T-helper 2 cell treated with Interferon-gamma antibody and Interleukin-4, amounts not matched to agents 5 μg/mL and 100 μg/mL, for 36 hours (primary cell): ENCODE data around the gene ZNF740.

Source experiments
- DNase-seq: peaks from one replicate; pipeline ENCODE4 v3.0.0; 2021; ENCODE audit warnings: low spot score
- H3K27ac Mint-ChIP-seq: one replicate; pipeline ENCODE4 v1.8.0; 2021; ENCODE audit warnings: mild to moderate bottlenecking, mixed read lengths
- H3K27me3 Mint-ChIP-seq: one replicate; pipeline ENCODE4 v1.8.0; 2021; ENCODE audit warnings: low read depth, mixed read lengths
- H3K36me3 Mint-ChIP-seq: one replicate; pipeline ENCODE4 v1.8.0; 2021; ENCODE audit warnings: low read depth, mixed read lengths
- H3K4me1 Mint-ChIP-seq: one replicate; pipeline ENCODE4 v1.8.0; 2021; ENCODE audit warnings: low read depth, mixed read lengths
- H3K4me3 Mint-ChIP-seq: one replicate; pipeline ENCODE4 v1.8.0; 2022; ENCODE audit warnings: mild to moderate bottlenecking, moderate library complexity, mixed read lengths
- H3K9me3 Mint-ChIP-seq: one replicate; pipeline ENCODE4 v1.8.0; 2021; ENCODE audit warnings: mixed read lengths

The ZNF740 gene

DNA sequence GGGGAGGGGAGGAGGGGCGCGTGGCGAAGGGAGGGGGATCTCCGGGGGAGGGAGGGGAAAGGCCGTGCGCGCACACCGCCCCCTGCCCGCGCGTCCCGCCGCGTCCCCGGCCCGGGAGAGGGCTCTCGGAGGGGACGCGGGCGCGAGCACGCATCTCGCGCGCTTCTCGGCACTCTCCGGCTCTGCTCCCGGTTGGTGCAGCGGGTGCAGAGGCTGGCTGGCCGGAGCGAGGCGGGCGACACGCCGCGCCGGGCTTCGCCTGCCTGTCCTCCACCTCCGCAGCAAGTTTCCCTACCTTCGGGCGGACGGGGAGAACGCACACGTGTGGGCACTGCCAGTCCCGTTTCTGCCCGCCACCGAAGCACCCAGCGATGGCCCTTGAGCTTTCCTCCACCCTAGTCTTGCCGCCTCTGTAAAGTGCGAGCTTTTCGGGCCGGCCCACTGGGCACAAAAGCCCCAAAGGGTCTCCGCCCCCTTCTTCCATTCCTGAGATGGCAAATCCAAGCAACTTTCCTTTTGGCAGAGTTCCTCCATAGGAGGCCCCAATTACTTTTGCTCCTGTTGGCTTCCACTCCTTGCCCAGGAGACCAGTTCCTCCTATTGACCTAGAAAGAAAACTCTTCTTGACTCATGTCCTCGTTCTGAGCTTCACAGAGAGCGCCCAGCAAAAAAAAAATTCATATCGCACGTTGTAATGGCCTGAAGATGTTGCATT, 566 bp downstream of the ZNF740 start:
- H3K9me3 Mint-ChIP-seq, result no peaks in the 10 kb centered on the region
- peak overlapping the region; percentile 89 for H3K27ac Mint-ChIP-seq
- peaks cover 36% of the 10 kb centered on the region for H3K4me1 Mint-ChIP-seq
- H3K36me3 Mint-ChIP-seq, result peaks cover 38% of the 10 kb centered on the region
- no peaks in the 10 kb centered on the region for H3K27me3 Mint-ChIP-seq
- peak; percentile 81 for DNase-seq
- peak overlapping the region; percentile 88 for H3K4me3 Mint-ChIP-seq

DNA sequence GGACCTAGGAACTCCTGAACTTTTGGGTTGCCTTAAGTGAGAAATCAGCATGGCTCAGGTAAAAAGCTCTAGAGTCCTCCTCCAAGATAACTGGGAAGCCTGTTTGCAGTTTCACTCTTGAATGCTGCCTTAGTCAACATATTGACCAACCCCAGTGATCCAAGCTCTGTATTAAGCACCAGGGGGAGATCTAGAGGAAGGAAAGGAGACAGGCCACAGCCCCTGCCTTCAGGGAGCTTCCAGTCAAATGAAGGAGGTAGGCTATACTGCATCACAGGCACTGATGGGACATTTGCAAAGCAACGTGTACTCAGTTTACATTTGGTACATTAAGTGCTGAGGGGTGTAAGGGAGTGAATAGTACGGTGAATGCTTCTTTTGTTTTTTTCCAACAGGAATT, 1.4 kb downstream of the ZNF740 start:
- peaks cover 38% of the 10 kb centered on the region for H3K4me1 Mint-ChIP-seq
- H3K9me3 Mint-ChIP-seq, result no peaks in the 10 kb centered on the region
- peaks cover 46% of the 10 kb centered on the region for H3K36me3 Mint-ChIP-seq
- peak overlapping the region; percentile 89 for H3K27ac Mint-ChIP-seq
- DNase-seq, result no peak
- H3K4me3 Mint-ChIP-seq, result peak overlapping the region; percentile 88
- no peaks in the 10 kb centered on the region for H3K27me3 Mint-ChIP-seq

DNA sequence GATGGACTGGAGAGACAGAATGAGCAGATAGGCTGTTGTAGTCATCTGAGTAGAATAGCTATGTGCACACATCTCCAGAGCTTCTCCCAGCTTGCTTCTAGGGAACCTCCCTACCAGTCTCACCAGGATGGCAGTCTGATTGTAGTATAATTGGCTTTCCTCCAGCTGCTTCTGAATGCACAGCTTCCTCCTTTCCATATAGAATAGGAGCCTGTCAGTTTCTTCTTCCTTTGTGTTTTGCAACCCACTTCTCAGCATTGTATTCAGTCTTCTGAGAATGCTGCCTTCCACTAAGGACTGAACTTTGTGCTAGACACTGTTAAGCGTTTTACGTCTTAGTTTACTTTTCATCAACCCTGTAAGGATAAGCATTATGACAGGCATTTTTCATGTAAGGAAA, 2.4 kb downstream of the ZNF740 start:
- peaks cover 55% of the 10 kb centered on the region for H3K36me3 Mint-ChIP-seq
- H3K4me3 Mint-ChIP-seq, result peak overlapping the region; percentile 88
- H3K27ac Mint-ChIP-seq, result no peak overlapping the region
- H3K4me1 Mint-ChIP-seq, result peaks cover 40% of the 10 kb centered on the region
- H3K27me3 Mint-ChIP-seq, result no peaks in the 10 kb centered on the region
- no peak for DNase-seq
- no peaks in the 10 kb centered on the region for H3K9me3 Mint-ChIP-seq

DNA sequence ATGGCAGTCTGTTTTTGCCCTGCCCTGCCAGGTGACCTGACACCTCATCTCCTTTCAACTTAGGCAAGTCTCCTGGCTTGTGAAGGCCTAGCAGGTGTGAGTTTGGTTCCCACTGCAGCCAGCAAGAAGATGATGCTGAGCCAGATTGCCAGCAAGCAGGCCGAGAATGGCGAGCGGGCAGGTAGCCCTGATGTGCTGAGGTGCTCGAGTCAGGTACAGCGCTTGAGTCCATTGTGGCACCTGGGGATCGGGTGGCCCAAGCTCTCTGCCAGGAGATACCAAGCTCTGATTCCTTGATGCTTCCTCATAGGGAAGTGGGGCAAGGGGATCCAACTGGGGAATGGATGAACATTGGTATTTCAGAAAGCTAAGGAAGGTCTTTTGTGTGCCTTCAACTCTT, 4.3 kb downstream of the ZNF740 start:
- no peak for DNase-seq
- H3K9me3 Mint-ChIP-seq, result no peaks in the 10 kb centered on the region
- H3K4me3 Mint-ChIP-seq, result no peak overlapping the region
- H3K4me1 Mint-ChIP-seq, result peaks cover 32% of the 10 kb centered on the region
- H3K36me3 Mint-ChIP-seq, result peaks cover 71% of the 10 kb centered on the region
- H3K27ac Mint-ChIP-seq, result no peak overlapping the region
- no peaks in the 10 kb centered on the region for H3K27me3 Mint-ChIP-seq

DNA sequence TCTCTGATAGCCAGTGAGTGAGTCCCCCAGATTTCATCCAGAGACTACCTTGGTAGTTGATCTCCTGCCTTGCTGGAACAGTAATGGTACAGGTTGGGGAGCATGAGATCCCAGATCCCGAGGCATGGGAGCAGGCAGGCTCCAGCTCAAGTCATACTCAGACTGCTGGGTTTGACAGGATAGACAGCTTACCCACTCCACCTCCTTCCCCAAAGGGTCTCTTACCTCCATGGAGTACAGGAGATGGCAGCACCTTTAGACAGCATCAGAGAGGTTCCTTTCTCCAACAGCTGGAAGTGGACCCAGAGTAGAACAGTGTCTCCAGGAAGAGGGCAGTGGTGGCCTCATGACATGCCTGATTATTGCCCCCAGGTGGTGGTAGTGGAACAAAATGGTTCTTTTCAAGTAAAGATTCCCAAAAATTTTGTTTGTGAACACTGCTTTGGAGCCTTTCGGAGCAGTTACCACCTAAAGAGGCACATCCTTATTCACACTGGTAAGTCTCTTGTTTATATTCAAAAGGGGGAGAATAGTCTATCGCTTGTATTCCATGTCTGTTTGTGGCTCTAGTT, 5.1 kb downstream of the ZNF740 start:
- Mint-ChIP-seq H3K9me3 (no peaks in the 10 kb centered on the region), H3K27me3 (no peaks in the 10 kb centered on the region), H3K4me1 (peaks cover 34% of the 10 kb centered on the region), H3K36me3 (peaks cover 76% of the 10 kb centered on the region), H3K27ac (no peak overlapping the region), H3K4me3 (no peak overlapping the region)
- no peak for DNase-seq

DNA sequence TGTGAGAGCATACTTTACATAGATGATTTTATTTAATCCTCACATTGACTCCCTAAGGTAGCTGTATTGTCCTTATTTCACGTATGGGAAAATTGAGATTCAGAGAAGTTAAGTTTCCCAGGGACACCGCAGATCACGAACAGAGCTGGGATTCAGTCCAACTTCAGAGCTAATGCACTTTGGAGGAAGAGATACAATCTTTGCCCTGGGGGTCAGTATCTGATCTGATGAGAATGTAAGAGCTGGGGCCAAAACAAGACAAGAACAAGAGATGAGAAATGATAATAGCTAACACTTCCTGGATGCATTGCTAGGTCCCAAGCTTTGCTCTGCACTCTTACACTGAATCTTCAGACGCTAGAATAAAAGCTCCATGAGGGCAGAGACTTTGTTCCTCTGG, 6.2 kb downstream of the ZNF740 start:
- H3K4me3 Mint-ChIP-seq, result no peak overlapping the region
- no peak overlapping the region for H3K27ac Mint-ChIP-seq
- no peaks in the 10 kb centered on the region for H3K9me3 Mint-ChIP-seq
- H3K4me1 Mint-ChIP-seq, result peaks cover 28% of the 10 kb centered on the region
- DNase-seq, result no peak
- H3K27me3 Mint-ChIP-seq, result no peaks in the 10 kb centered on the region
- H3K36me3 Mint-ChIP-seq, result peaks cover 80% of the 10 kb centered on the region

DNA sequence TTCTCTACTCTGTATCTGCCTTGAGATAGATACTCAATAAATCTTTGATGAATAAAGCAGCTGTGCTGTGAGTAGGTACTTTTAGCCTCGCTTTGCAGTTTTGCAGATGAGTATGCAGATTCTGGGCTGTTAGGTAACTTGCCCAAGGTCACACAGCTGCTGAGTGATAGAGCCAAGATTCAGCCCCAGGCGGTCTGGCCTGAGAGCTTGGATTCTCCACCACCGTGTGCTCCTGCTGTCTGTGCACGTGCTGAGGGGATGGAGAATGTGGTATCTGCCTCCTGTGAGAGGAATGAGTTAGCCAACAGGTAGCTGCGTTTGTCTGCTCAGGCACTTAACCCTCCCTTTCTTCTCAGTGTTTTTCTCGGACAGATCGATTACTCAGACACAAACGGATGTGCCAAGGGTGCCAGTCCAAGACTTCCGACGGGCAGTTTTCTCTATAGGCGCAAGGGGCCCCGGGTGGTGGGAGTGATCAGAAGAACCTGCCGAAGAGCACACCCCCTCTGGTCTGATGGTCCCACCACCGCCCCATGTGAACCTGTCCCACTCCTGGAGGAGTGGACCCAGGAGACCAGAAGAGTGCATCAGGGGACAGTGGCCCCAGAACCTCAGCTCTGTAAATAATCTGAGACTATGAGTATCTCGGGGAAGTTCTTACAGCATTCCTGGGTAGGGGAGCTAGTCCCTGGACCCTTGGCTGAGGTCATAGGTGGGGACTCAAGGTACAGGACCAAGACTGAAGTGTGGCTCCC, 6.8 kb downstream of the ZNF740 start:
- H3K27me3 Mint-ChIP-seq, result no peaks in the 10 kb centered on the region
- DNase-seq, result no peak
- no peak overlapping the region for H3K27ac Mint-ChIP-seq
- peaks cover 27% of the 10 kb centered on the region for H3K4me1 Mint-ChIP-seq
- H3K9me3 Mint-ChIP-seq, result no peaks in the 10 kb centered on the region
- no peak overlapping the region for H3K4me3 Mint-ChIP-seq
- H3K36me3 Mint-ChIP-seq, result peaks cover 79% of the 10 kb centered on the region

DNA sequence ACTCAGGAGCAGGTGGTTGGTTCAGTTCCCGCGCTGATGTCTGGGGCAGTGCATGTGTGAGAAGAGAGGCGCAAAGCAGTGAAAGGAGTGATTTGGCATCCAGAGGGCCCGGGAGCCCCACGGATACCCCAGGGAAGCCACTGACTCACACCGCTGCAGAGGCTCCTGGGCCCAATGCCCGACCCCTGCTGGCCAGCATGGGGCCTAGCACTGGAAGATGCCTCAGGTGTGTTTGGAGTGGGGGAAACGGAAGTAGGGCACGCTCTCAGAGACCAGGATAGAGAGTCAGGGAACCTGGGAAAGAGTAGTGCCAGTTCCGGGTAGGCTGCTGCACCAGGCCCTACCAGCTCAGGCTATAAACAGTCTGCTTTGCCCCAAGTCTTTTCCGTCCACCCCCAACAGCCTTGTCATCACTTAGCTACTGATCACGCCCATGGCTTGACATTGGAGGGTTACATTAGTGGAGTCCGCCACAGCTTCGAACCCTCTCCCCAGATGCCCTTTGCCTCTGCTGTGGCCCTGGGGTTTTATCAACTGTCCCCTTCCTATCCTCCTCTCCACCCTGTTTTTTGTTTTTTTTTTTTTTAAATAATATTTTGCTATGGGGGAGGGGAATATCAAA, 9.7 kb downstream of the ZNF740 start:
- Mint-ChIP-seq H3K4me1 (peaks cover 16% of the 10 kb centered on the region), H3K9me3 (no peaks in the 10 kb centered on the region), H3K27ac (peak overlapping the region; percentile 26), H3K36me3 (peaks cover 90% of the 10 kb centered on the region), H3K4me3 (no peak overlapping the region), H3K27me3 (no peaks in the 10 kb centered on the region)
- no peak for DNase-seq

DNA sequence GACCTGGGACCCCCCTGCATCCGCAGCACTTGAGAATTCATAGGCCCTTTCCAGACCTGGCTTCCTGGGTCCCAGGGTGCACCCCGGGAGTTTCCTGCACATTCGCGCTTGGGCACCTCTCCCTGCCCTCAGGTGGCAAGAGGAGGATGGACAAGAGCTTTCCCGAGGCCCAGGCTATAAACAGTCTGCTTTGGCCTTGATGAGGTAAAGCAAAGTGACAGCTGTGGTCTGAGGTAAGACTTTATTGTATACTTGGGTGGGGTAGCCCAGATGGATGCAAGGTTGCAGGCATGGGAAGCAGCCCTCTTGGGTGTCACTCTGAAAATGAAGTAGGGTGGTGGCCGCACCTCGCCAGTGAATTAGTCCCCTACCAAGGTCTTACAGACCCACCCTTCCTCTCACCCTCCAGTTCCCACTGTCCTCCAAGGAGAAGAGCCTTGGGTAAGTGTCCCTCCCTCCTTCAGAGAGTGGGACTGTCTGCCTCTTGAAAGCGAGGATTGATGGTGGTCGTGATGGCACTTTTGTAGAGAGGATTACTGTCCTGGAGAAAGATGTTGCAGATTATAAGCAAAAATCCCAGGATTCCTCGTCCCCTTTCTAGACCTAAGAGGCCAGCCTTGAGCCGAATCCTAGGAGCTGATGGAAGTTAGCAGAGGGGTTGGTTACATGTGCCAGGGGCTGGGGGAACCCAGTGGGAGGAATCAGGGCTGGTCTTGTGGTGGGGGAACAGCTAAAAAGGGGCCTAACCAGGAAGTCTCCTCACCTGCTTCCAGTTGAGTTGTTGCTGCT, 10.8 kb downstream of the ZNF740 start:
- Mint-ChIP-seq H3K9me3 (no peaks in the 10 kb centered on the region), H3K4me3 (no peak overlapping the region), H3K36me3 (peaks cover 88% of the 10 kb centered on the region), H3K27ac (peak overlapping the region; percentile 43), H3K27me3 (no peaks in the 10 kb centered on the region), H3K4me1 (peaks cover 11% of the 10 kb centered on the region)
- no peak for DNase-seq

DNA sequence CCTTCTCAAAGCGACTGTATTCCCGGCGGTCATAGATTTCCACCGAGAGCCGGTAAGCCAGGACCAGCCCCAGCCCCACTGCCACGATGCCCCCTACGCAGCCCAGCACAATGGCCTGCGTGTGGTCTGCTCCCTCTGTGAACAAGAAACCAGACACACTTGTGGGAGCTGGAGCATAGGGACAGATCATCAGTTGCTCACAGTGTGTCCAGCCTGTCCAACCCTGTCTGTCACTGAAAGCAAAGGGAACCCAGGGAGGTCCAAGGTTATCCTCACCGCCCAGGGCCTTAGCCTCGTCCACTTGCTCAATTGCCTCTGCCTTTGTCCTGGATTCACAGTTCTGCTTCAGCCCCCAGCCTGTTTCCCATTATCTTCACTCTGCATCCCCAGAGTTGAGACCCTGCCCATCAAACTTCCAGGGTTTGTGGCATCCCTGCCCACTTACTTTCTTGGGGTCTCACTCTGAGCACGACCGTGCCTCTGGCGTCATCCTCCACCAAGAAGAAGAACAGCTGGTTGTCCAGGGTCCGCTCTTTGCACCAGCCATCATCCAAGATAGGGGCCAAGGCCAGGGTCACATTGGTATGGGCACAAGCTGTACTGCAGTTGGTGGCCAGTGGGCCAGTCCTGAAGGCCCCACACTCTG, 11.5 kb downstream of the ZNF740 start:
- Mint-ChIP-seq H3K9me3 (no peaks in the 10 kb centered on the region), H3K36me3 (peaks cover 88% of the 10 kb centered on the region), H3K27ac (peak overlapping the region; percentile 31), H3K4me3 (no peak overlapping the region), H3K4me1 (peaks cover 14% of the 10 kb centered on the region), H3K27me3 (no peaks in the 10 kb centered on the region)
- DNase-seq, result no peak

DNA sequence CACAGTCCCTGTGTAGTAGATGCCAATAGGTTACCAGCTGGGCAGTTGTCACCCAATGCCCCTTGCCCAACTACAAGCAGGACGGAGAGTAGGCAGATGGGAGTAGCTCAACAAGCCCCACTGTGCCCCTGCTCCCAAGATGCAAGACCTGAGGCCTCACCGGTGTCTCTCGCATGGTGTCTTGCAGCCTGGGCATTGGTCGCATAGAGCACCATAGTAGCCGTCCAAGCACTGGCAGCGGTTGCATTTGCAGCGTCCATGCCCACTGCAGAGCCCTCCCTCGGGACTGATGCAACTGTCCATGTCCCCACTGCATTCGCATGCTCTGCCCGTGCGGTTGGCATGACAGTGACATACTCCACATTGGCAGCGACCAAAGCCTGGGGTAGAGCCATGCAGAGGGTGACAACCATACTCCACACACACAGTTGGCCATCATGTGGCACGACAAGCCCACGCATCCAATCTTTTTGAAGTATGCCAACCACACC, 12.1 kb downstream of the ZNF740 start:
- no peak overlapping the region for H3K4me3 Mint-ChIP-seq
- peaks cover 86% of the 10 kb centered on the region for H3K36me3 Mint-ChIP-seq
- no peaks in the 10 kb centered on the region for H3K27me3 Mint-ChIP-seq
- H3K4me1 Mint-ChIP-seq, result peaks cover 13% of the 10 kb centered on the region
- no peaks in the 10 kb centered on the region for H3K9me3 Mint-ChIP-seq
- no peak for DNase-seq
- no peak overlapping the region for H3K27ac Mint-ChIP-seq

DNA sequence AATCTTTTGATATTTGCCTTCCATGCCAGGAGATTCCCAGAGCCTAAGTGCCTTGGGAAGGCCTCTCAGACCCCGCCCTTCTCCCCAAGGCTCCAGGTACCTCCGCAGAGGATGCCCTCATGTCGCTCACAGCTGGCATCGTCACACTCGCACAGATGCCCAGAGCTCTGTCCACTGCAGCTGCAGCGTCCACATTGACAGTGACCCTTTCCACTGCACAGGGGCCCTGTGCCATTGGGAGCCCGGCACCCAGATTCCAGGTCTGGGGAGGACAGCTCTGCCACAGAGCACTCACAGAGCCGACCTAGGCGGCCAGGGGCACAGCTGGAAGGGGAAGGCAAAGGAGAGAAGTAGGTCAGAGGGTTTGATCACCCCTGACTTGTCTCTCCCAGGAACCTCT, 12.5 kb downstream of the ZNF740 start:
- H3K27ac Mint-ChIP-seq, result peak overlapping the region; percentile 69
- DNase-seq, result no peak
- H3K9me3 Mint-ChIP-seq, result no peaks in the 10 kb centered on the region
- H3K36me3 Mint-ChIP-seq, result peaks cover 85% of the 10 kb centered on the region
- no peaks in the 10 kb centered on the region for H3K27me3 Mint-ChIP-seq
- H3K4me3 Mint-ChIP-seq, result no peak overlapping the region
- peaks cover 16% of the 10 kb centered on the region for H3K4me1 Mint-ChIP-seq
